DND-41 (cell line): ENCODE results near the gene CCDC171.

Experiments used
- ATAC-seq: fragments of 200-7000 bp; cut with Tn5 transposase; 3 replicates; pipeline ENCODE4 v1.9.1; 2021; ENCODE audit warnings: low read depth; ENCODE audit not compliant: insufficient read depth
- DNase-seq: peaks from one replicate; pipeline ENCODE4 v3.0.0-alpha.2; 2020
- H2AFZ ChIP-seq: 2 replicates; pipeline ENCODE4 v1.6.0; 2012; ENCODE audit warnings: low read depth, low read length
- H3K27ac ChIP-seq: 2 replicates; pipeline ENCODE4 v1.5.1; 2012; ENCODE audit warnings: low read length, inconsistent platforms
- H3K27me3 ChIP-seq: fragments of 200-600 bp; sonication (generic); 2 replicates; pipeline ENCODE4 v1.6.0; 2012; ENCODE audit warnings: low read length, mild to moderate bottlenecking, inconsistent platforms; ENCODE audit not compliant: insufficient read depth, poor library complexity
- H3K36me3 ChIP-seq: 2 replicates; pipeline ENCODE4 v1.5.1; 2012; ENCODE audit warnings: low read length, inconsistent platforms; ENCODE audit not compliant: insufficient read depth
- H3K4me1 ChIP-seq: 2 replicates; pipeline ENCODE4 v1.5.1; 2012; ENCODE audit warnings: mild to moderate bottlenecking, low read length; ENCODE audit not compliant: insufficient read depth
- H3K4me2 ChIP-seq: 2 replicates; pipeline ENCODE4 v1.6.0; 2012; ENCODE audit warnings: mild to moderate bottlenecking, moderate library complexity, low read length, inconsistent platforms; ENCODE audit not compliant: insufficient read depth
- H3K4me3 ChIP-seq, 2 experiments: fragments of 200-600 bp in 1 of 2; shearing (Covaris generic) in 1 of 2; 2 replicates each; pipeline ENCODE4 v1.5.1; 2012 to 2016; ENCODE audit warnings: inconsistent platforms in 2 of 2, low read length in 2 of 2, mild to moderate bottlenecking in 2 of 2, low read depth in 1 of 2, moderate library complexity in 1 of 2
- H3K79me2 ChIP-seq: 2 replicates; pipeline ENCODE4 v1.6.0; 2012; ENCODE audit warnings: low read length, inconsistent platforms; ENCODE audit not compliant: insufficient read depth
- H3K9ac ChIP-seq: 2 replicates; pipeline ENCODE4 v1.6.0; 2012; ENCODE audit warnings: low read depth, mild to moderate bottlenecking, inconsistent platforms, low read length, moderate library complexity
- H3K9me3 ChIP-seq: 2 replicates; pipeline ENCODE4 v1.5.1; 2012; ENCODE audit warnings: low read length, moderate library complexity, mild to moderate bottlenecking, inconsistent platforms; ENCODE audit not compliant: insufficient read depth, severe bottlenecking
- H4K20me1 ChIP-seq: 2 replicates; pipeline ENCODE4 v1.6.0; 2012; ENCODE audit warnings: low read length; ENCODE audit not compliant: insufficient read depth
- CTCF ChIP-seq: IDR thresholded peaks from 2 replicates; pipeline ENCODE4 v1.5.1; 2012; ENCODE audit warnings: borderline replicate concordance, low read length, moderate library complexity, mild to moderate bottlenecking; ENCODE audit not compliant: poor library complexity, severe bottlenecking; ENCODE audit errors: extremely low read depth
- EZH2 ChIP-seq: IDR thresholded peaks from 3 replicates; pipeline ENCODE4 v1.6.1; 2012; ENCODE audit warnings: borderline replicate concordance, low read depth, mild to moderate bottlenecking, moderate library complexity, low read length, inconsistent platforms; ENCODE audit not compliant: severe bottlenecking

The CCDC171 gene

GRCh38 chr9:15885464-15885863 is 332.6 kb downstream of the CCDC171 start:
- no peak overlapping the region for H2AFZ ChIP-seq
- H3K4me1 ChIP-seq: no peaks in the 10 kb centered on the region
- H3K79me2 ChIP-seq: no peaks in the 10 kb centered on the region
- H4K20me1 ChIP-seq: no peaks in the 10 kb centered on the region
- H3K36me3 ChIP-seq: no peaks in the 10 kb centered on the region
- H3K9ac ChIP-seq: no peak overlapping the region
- no peak overlapping the region for H3K4me3 ChIP-seq
- DNase-seq (no peak), ATAC-seq (no peak)
- no peak overlapping the region for H3K4me2 ChIP-seq
- H3K9me3 ChIP-seq: no peaks in the 10 kb centered on the region
- H3K27me3 ChIP-seq: no peaks in the 10 kb centered on the region
- H3K27ac ChIP-seq: no peak overlapping the region
- TF ChIP-seq CTCF (no peak), EZH2 (no peak)

- DNase-seq: no peak
- Histone ChIP-seq H3K79me2 (no peaks in the 10 kb centered on the region), H3K27ac (no peak overlapping the region), H4K20me1 (no peaks in the 10 kb centered on the region), H3K4me1 (no peaks in the 10 kb centered on the region), H2AFZ (no peak overlapping the region), H3K4me3 (no peak overlapping the region), H3K9me3 (no peaks in the 10 kb centered on the region), H3K36me3 (no peaks in the 10 kb centered on the region), H3K4me2 (no peak overlapping the region), H3K27me3 (no peaks in the 10 kb centered on the region), H3K9ac (no peak overlapping the region)
- TF ChIP-seq EZH2 (no peak), CTCF (no peak)
- no peak for ATAC-seq
Observed at GRCh38 chr9:15889555-15889954, 336.7 kb downstream of the CCDC171 start.

- Histone ChIP-seq H3K27me3 (no peaks in the 10 kb centered on the region), H3K4me3 (no peak overlapping the region), H3K36me3 (no peaks in the 10 kb centered on the region), H3K4me2 (no peak overlapping the region), H3K79me2 (no peaks in the 10 kb centered on the region), H3K4me1 (no peaks in the 10 kb centered on the region), H3K9ac (no peak overlapping the region), H3K9me3 (no peaks in the 10 kb centered on the region), H2AFZ (no peak overlapping the region), H3K27ac (no peak overlapping the region), H4K20me1 (no peaks in the 10 kb centered on the region)
- ATAC-seq (no peak), DNase-seq (no peak)
- TF ChIP-seq CTCF (no peak), EZH2 (no peak)
Observed at GRCh38 chr9:15901572-15901971, 348.7 kb downstream of the CCDC171 start.

- Histone ChIP-seq H3K4me1 (no peaks in the 10 kb centered on the region), H3K36me3 (no peaks in the 10 kb centered on the region), H3K27me3 (no peaks in the 10 kb centered on the region), H3K27ac (no peak overlapping the region), H3K4me3 (no peak overlapping the region), H3K79me2 (no peaks in the 10 kb centered on the region), H4K20me1 (no peaks in the 10 kb centered on the region), H3K9ac (no peak overlapping the region), H2AFZ (no peak overlapping the region), H3K4me2 (no peak overlapping the region), H3K9me3 (no peaks in the 10 kb centered on the region)
- TF ChIP-seq CTCF (no peak), EZH2 (no peak)
- DNase-seq: no peak
- no peak for ATAC-seq
Observed at GRCh38 chr9:15909297-15909696, 356.5 kb downstream of the CCDC171 start.
